Activated CD8-positive, alpha-beta T cell treated with anti-CD3 and anti-CD28 coated beads, Interleukin-2, amount 10 ng/mL, durations not matched to agents 7 days and 5 days (primary cell): ENCODE measurements around the gene RPRD1B. TPM values are rescaled to one million over a fixed set of nuclear protein-coding genes. Genes with fewer than 3 reads are reported as not detected.
"Not testable (repeated sequence)": the region's sequence is repeated elsewhere in the genome, so short reads cannot be mapped to it uniquely, and the experiment has no call there.

Experiments used
- ATAC-seq: fragments of 150-1000 bp; cut with Tn5 transposase; one replicate; pipeline ENCODE4 v1.10.0; 2021; ENCODE audit warnings: moderate library complexity
- CTCF ChIA-PET: fragments of 350-600 bp; sonication (Branson Sonifier 250); formaldehyde crosslinking; loops from one replicate; lab custom pipeline; 2021; ENCODE audit warnings: antibody characterized with exemption; lab: Charles Lee
- POLR2A ChIA-PET: fragments of 350-600 bp; sonication (Branson Sonifier 250); formaldehyde crosslinking; loops from one replicate; lab custom pipeline; 2021; ENCODE audit warnings: antibody characterized with exemption; lab: Charles Lee
- DNase-seq: peaks from one replicate; pipeline ENCODE4 v3.0.0-alpha.2; 2020
- H3K27ac Mint-ChIP-seq: one replicate; pipeline ENCODE4 v1.8.0; 2021; ENCODE audit warnings: mild to moderate bottlenecking, mixed read lengths
- H3K27me3 Mint-ChIP-seq: one replicate; pipeline ENCODE4 v1.8.0; 2021; ENCODE audit warnings: low read depth, mixed read lengths
- H3K36me3 Mint-ChIP-seq: one replicate; pipeline ENCODE4 v1.8.0; 2021; ENCODE audit warnings: low read depth, mixed read lengths
- H3K4me1 Mint-ChIP-seq: one replicate; pipeline ENCODE4 v1.8.0; 2021; ENCODE audit warnings: low read depth, mixed read lengths
- H3K4me3 Mint-ChIP-seq: one replicate; pipeline ENCODE4 v1.8.0; 2021; ENCODE audit warnings: mild to moderate bottlenecking, mixed read lengths
- H3K9me3 Mint-ChIP-seq: one replicate; pipeline ENCODE4 v1.8.0; 2022; ENCODE audit warnings: mixed read lengths; ENCODE audit not compliant: insufficient read depth
- total RNA-seq, 2 experiments: library from RNA; stranded (reverse); gene quantifications; one replicate each; pipeline ENCODE4 v1.2.3, GENCODE V29; 2021

The RPRD1B gene
- total RNA-seq, 2 experiments from 2014 or later: 32.4 to 34.3 TPM

DNA sequence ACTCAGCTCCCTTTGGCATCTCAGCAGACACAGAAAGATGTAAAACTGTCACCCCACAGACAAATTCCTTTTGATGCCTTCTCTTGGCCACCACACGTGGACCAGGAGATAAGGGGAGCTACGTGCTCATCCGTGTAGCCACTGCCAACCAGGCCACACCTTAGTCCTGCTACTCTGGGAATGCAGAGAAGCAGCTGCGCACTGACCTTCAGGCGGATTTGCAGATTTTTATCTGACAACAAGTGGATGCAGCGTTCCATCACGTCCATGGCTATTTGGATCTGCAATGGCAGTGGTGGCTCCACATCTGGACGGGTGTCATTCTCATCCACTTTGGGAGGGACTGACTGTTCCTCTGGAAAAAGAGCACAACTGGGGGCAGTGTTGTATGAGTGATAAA is 31.1 kb upstream of the RPRD1B start:
- no peaks in the 10 kb centered on the region for H3K27me3 Mint-ChIP-seq
- no peak for DNase-seq
- peaks cover 50% of the 10 kb centered on the region for H3K36me3 Mint-ChIP-seq
- no peaks in the 10 kb centered on the region for H3K9me3 Mint-ChIP-seq
- ATAC-seq: no peak
- H3K4me3 Mint-ChIP-seq: no peak overlapping the region
- H3K4me1 Mint-ChIP-seq: no peaks in the 10 kb centered on the region
- no peak overlapping the region for H3K27ac Mint-ChIP-seq
- ChIA-PET CTCF (no interaction called here), POLR2A (no interaction called here)

GRCh38 chr20:38004416-38004815 is 29.1 kb upstream of the RPRD1B start:
- ATAC-seq: no peak
- H3K36me3 Mint-ChIP-seq: peaks cover 49% of the 10 kb centered on the region
- CTCF ChIA-PET: interaction anchor here (1.0 kb wide), 1 partner anchor 10 kb away, joined by 3 read pairs; no protein-coding TSS in a partner anchor

DNA sequence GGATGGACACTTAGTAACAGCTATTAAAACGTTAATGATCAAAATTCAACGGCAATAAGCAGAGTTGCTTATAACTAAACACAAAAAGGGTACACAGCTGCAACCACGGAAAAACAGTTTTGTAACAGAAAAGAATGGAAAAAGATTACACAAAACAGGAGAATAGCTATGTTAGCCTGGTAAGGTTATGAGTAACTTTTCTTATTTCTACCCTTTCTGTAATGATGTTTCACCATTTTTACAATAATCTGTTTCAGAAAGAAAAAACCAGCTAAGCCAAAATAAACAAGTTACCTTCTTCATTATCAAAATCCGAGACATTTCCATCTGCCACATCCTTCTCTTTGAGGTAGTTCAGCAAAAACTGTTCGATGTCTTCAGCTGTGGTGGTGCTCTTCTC is 27.6 kb upstream of the RPRD1B start:
- Mint-ChIP-seq H3K9me3 (no peaks in the 10 kb centered on the region), H3K36me3 (peaks cover 46% of the 10 kb centered on the region), H3K4me3 (no peak overlapping the region), H3K27me3 (no peaks in the 10 kb centered on the region), H3K4me1 (peaks cover 1% of the 10 kb centered on the region), H3K27ac (no peak overlapping the region)
- CTCF ChIA-PET: interaction anchor here (0.6 to 1.4 kb wide), 4 partner anchors 13 to 438 kb away, joined by 3 to 4 read pairs (median 4); no protein-coding TSS in a partner anchor
- POLR2A ChIA-PET: interaction anchor here (0.8 kb wide), 1 partner anchor 27 kb away, joined by 3 read pairs; the partner anchor contains the start of genes RPRD1B and TTI1
- DNase-seq: no peak
- no peak for ATAC-seq

More at GRCh38 chr20:38004416-38004815, 29.1 kb upstream of the RPRD1B start:
- H3K27me3 Mint-ChIP-seq: no peaks in the 10 kb centered on the region
- no peaks in the 10 kb centered on the region for H3K9me3 Mint-ChIP-seq
- H3K4me3 Mint-ChIP-seq: no peak overlapping the region
- no peak overlapping the region for H3K27ac Mint-ChIP-seq
- peaks cover 1% of the 10 kb centered on the region for H3K4me1 Mint-ChIP-seq
- POLR2A ChIA-PET: no interaction called here
- DNase-seq: no peak

- peaks cover 46% of the 10 kb centered on the region for H3K36me3 Mint-ChIP-seq
- DNase-seq: no peak
- no peaks in the 10 kb centered on the region for H3K27me3 Mint-ChIP-seq
- ChIA-PET CTCF (interaction anchor here (1.8 kb wide), 1 partner anchor 15 kb away, joined by 5 read pairs; no protein-coding TSS in a partner anchor), POLR2A (interaction anchor here (0.8 kb wide), 1 partner anchor 26 kb away, joined by 4 read pairs; the partner anchor contains the start of gene RPRD1B)
- H3K27ac Mint-ChIP-seq: no peak overlapping the region
- peaks cover 1% of the 10 kb centered on the region for H3K4me1 Mint-ChIP-seq
- H3K4me3 Mint-ChIP-seq: no peak overlapping the region
- ATAC-seq: no peak
- H3K9me3 Mint-ChIP-seq: no peaks in the 10 kb centered on the region
Observed at GRCh38 chr20:38007526-38007925, 26.0 kb upstream of the RPRD1B start.

DNA sequence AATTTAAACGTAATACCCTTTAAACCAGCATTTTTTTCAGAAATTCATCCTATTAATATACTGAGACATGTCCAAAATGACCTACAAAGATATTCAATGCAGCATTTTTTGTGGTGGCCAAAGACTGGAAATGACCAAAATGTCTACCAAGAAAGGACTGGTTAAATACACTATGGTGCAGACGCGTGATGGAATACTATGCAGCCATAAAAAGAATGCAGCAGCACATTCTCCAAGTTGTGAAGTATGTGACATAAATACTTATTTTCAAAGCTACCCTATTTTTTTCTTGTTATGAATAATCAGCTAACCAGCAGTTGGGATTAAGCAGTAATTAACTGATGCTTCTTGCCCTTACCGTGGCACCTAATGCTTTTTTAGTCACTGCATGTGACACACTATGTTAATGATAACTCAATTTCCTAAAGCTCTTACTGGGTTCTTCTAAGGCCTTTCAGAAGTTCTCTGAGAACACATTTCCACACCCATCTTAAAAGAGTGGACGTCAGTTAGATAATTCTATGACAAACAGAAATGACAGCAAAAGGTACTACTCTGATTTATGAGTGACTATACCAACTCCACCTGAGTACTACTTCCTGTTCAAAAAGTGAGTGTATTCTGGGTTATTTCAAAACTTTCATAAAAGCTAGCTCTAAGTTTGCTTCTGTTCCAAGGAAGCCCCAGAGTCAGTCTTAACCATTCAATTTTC is 25.2 kb upstream of the RPRD1B start:
- Mint-ChIP-seq H3K27me3 (no peaks in the 10 kb centered on the region), H3K36me3 (peaks cover 53% of the 10 kb centered on the region), H3K4me3 (no peak overlapping the region), H3K9me3 (no peaks in the 10 kb centered on the region), H3K27ac (no peak overlapping the region), H3K4me1 (peaks cover 1% of the 10 kb centered on the region)
- ATAC-seq (no peak), DNase-seq (no peak)
- POLR2A ChIA-PET: interaction anchor here (0.6 to 0.8 kb wide), 2 partner anchors 26 to 227 kb away, joined by 3 to 4 read pairs; partner anchors contain the start of gene RPRD1B
- CTCF ChIA-PET: interaction anchor here (1.8 kb wide), 1 partner anchor 16 kb away, joined by 5 read pairs; no protein-coding TSS in a partner anchor

- H3K27ac Mint-ChIP-seq, CTCF ChIA-PET, H3K27me3 Mint-ChIP-seq, H3K4me1 Mint-ChIP-seq, ATAC-seq, H3K4me3 Mint-ChIP-seq, H3K9me3 Mint-ChIP-seq, DNase-seq: not testable (repeated sequence)
- POLR2A ChIA-PET: interaction anchor here (0.6 kb wide), 1 partner anchor 228 kb away, joined by 3 read pairs; no protein-coding TSS in a partner anchor
- H3K36me3 Mint-ChIP-seq: peaks cover 61% of the 10 kb centered on the region
Observed at GRCh38 chr20:38009416-38009815, 24.1 kb upstream of the RPRD1B start.

GRCh38 chr20:38011696-38012095 is 21.9 kb upstream of the RPRD1B start:
- DNase-seq: no peak
- H3K36me3 Mint-ChIP-seq: peaks cover 69% of the 10 kb centered on the region
- no peak overlapping the region for H3K4me3 Mint-ChIP-seq
- ATAC-seq: no peak
- H3K27me3 Mint-ChIP-seq: no peaks in the 10 kb centered on the region
- H3K27ac Mint-ChIP-seq: no peak overlapping the region
- peaks cover 1% of the 10 kb centered on the region for H3K4me1 Mint-ChIP-seq
- ChIA-PET POLR2A (no interaction called here), CTCF (no interaction called here)
- no peaks in the 10 kb centered on the region for H3K9me3 Mint-ChIP-seq

- Mint-ChIP-seq H3K4me3 (no peak overlapping the region), H3K36me3 (peaks cover 72% of the 10 kb centered on the region), H3K4me1 (peaks cover 1% of the 10 kb centered on the region), H3K27ac (no peak overlapping the region), H3K27me3 (no peaks in the 10 kb centered on the region), H3K9me3 (peaks cover 4% of the 10 kb centered on the region)
- CTCF ChIA-PET: no interaction called here
- ATAC-seq (no peak), DNase-seq (no peak)
- POLR2A ChIA-PET: interaction anchor here (0.5 kb wide), 1 partner anchor 648 kb away, joined by 3 read pairs; no protein-coding TSS in a partner anchor
Observed at GRCh38 chr20:38012332-38012731, 21.2 kb upstream of the RPRD1B start.

DNA sequence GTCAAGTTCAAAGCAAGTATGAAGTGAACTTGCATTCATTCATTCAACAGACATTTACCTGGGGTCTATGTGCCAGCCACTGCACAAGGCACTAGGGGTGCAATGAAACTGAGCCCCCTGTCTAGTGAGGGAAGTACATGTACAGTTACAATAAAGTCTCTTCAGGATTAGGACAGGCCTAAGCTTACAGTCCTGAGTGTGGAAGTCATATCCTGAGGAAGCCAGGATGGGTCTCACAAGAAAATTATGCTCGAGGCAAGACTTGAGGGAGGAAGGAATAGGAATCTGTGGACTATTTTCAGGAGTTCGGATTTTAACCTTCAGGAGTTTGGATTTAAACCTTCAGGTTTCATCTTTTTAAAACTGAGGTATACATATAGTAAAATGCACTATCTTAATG is 19.7 kb upstream of the RPRD1B start:
- peaks cover 12% of the 10 kb centered on the region for H3K9me3 Mint-ChIP-seq
- no peak overlapping the region for H3K4me3 Mint-ChIP-seq
- H3K36me3 Mint-ChIP-seq: peaks cover 76% of the 10 kb centered on the region
- ATAC-seq (no peak), DNase-seq (no peak)
- POLR2A ChIA-PET: no interaction called here
- no peaks in the 10 kb centered on the region for H3K27me3 Mint-ChIP-seq
- H3K27ac Mint-ChIP-seq: no peak overlapping the region
- no peaks in the 10 kb centered on the region for H3K4me1 Mint-ChIP-seq
- CTCF ChIA-PET: interaction anchor here (0.8 kb wide), 1 partner anchor 9 kb away, joined by 3 read pairs; no protein-coding TSS in a partner anchor

- no peak overlapping the region for H3K27ac Mint-ChIP-seq
- ChIA-PET CTCF (no interaction called here), POLR2A (interaction anchor here (1.2 kb wide), 1 partner anchor 16 kb away, joined by 7 read pairs; the partner anchor contains the start of genes RPRD1B and TTI1)
- H3K4me1 Mint-ChIP-seq: no peaks in the 10 kb centered on the region
- peaks cover 12% of the 10 kb centered on the region for H3K9me3 Mint-ChIP-seq
- ATAC-seq (no peak), DNase-seq (no peak)
- no peaks in the 10 kb centered on the region for H3K27me3 Mint-ChIP-seq
- peaks cover 65% of the 10 kb centered on the region for H3K36me3 Mint-ChIP-seq
- H3K4me3 Mint-ChIP-seq: no peak overlapping the region
Observed at GRCh38 chr20:38017959-38018358, 15.6 kb upstream of the RPRD1B start.

GRCh38 chr20:38018385-38018784 is 15.2 kb upstream of the RPRD1B start:
- Mint-ChIP-seq H3K27ac (no peak overlapping the region), H3K9me3 (peaks cover 12% of the 10 kb centered on the region), H3K36me3 (peaks cover 61% of the 10 kb centered on the region), H3K4me3 (no peak overlapping the region), H3K4me1 (no peaks in the 10 kb centered on the region), H3K27me3 (no peaks in the 10 kb centered on the region)
- DNase-seq (no peak), ATAC-seq (no peak)
- ChIA-PET CTCF (no interaction called here), POLR2A (no interaction called here)
